SK-N-MC (cell line): ENCODE measurements around the gene CLSTN3.

Experiments used
- DNase-seq: peaks from one replicate; pipeline ENCODE4 v3.0.0-alpha.2; 2011; ENCODE audit warnings: low read depth, low spot score
- H3K27ac ChIP-seq: fragments of 200-600 bp; sonication (generic); 2 replicates; pipeline ENCODE4 v1.5.1; 2016; ENCODE audit warnings: mixed run types
- H3K36me3 ChIP-seq: fragments of 200-600 bp; sonication (generic); 2 replicates; pipeline ENCODE4 v1.6.1; 2017; ENCODE audit warnings: antibody characterized with exemption, low read length, mixed read lengths; ENCODE audit not compliant: insufficient read depth
- H3K4me3 ChIP-seq: fragments of 200-600 bp; sonication (generic); 2 replicates; pipeline ENCODE4 v1.5.1; 2016
- H3K9ac ChIP-seq: fragments of 200-600 bp; sonication (generic); 2 replicates; pipeline ENCODE4 v1.8.0; 2017; ENCODE audit warnings: mixed run types, mixed read lengths; ENCODE audit not compliant: insufficient read length
- H3K9me3 ChIP-seq: fragments of 200-600 bp; sonication (generic); 2 replicates; pipeline ENCODE4 v1.6.1; 2017; ENCODE audit warnings: low read depth, mild to moderate bottlenecking, antibody characterized with exemption, low read length, moderate library complexity, mixed read lengths
- EZH2 ChIP-seq: fragments of 200-600 bp; sonication (generic); IDR thresholded peaks from one replicate; pipeline ENCODE4 v1.6.1; 2017; ENCODE audit warnings: antibody characterized with exemption
- FOXP2 ChIP-seq: optimal IDR thresholded peaks from 2 replicates; pipeline ENCODE3; 2011; ENCODE audit warnings: mild to moderate bottlenecking, moderate library complexity; ENCODE audit not compliant: insufficient read depth; ENCODE audit errors: extremely low read length, control extremely low read depth
- POLR2AphosphoS5 ChIP-seq: IDR thresholded peaks from 2 replicates; pipeline ENCODE4 v1.6.1; 2012; ENCODE audit warnings: mild to moderate bottlenecking, low read depth, low read length, borderline replicate concordance

The CLSTN3 gene

GRCh38 chr12:7118881-7119280 lies 11.3 kb upstream of the CLSTN3 start:
- H3K9ac ChIP-seq: no peak overlapping the region
- H3K27ac ChIP-seq: no peak overlapping the region
- TF ChIP-seq EZH2 (no peak), FOXP2 (no peak), POLR2AphosphoS5 (no peak)
- no peak overlapping the region for H3K4me3 ChIP-seq
- DNase-seq: no peak
- no peaks in the 10 kb centered on the region for H3K9me3 ChIP-seq
- no peaks in the 10 kb centered on the region for H3K36me3 ChIP-seq

DNA sequence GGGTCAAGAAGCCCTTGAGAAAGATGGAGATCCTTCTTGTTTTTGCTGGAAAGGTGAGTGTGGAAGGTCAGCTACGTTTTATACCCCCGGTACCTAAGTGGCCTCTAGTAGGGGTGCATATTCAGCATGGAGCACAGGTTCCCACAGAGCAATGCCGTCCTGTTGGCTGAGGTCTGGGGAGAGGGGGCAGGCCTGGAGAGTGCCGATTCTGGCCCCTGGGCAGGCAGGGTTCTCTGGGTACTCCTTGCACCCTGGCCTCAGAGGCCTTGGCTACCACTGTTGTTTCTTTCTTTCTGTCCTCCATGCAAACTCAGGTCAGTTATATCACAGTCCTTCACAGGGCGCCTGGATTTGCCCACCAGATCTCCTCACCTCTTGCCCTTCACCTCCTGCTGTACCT lies 10.0 kb upstream of the CLSTN3 start:
- TF ChIP-seq EZH2 (no peak), FOXP2 (no peak), POLR2AphosphoS5 (no peak)

DNA sequence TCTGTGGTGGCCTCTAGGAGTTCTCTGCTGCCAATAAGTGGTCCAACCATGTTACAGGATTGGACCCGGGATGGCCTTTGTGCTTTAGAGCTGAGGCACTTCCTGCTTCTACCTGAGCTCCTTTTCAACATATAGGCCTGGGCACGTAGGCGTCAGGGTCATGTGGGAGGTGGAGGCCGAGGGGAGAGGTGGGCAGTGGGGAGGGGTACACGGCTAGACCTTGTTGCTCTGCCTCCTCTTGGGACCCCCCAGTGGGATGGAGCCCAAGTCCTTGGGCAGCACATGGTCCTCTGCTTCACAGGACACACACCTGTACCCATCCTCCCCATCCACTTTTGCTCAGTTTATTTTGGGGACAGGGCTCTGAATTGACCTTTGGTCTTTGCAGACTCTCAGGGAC lies 8.8 kb upstream of the CLSTN3 start:
- TF ChIP-seq EZH2 (no peak), FOXP2 (no peak), POLR2AphosphoS5 (no peak)
- Histone ChIP-seq H3K4me3 (no peak overlapping the region), H3K27ac (no peak overlapping the region)

More for the DNA sequence above, 10.0 kb upstream of the CLSTN3 start:
- DNase-seq: no peak
- Histone ChIP-seq H3K9me3 (no peaks in the 10 kb centered on the region), H3K4me3 (no peak overlapping the region), H3K9ac (no peak overlapping the region), H3K36me3 (no peaks in the 10 kb centered on the region), H3K27ac (no peak overlapping the region)

GRCh38 chr12:7122811-7123769 lies 7.1 kb upstream of the CLSTN3 start:
- Histone ChIP-seq H3K27ac (no peak overlapping the region), H3K4me3 (no peak overlapping the region), H3K9me3 (no peaks in the 10 kb centered on the region), H3K9ac (no peak overlapping the region), H3K36me3 (no peaks in the 10 kb centered on the region)
- TF ChIP-seq POLR2AphosphoS5 (no peak), EZH2 (no peak), FOXP2 (no peak)
- DNase-seq: no peak

More for the DNA sequence above, 8.8 kb upstream of the CLSTN3 start:
- DNase-seq: no peak
- no peaks in the 10 kb centered on the region for H3K9me3 ChIP-seq
- H3K9ac ChIP-seq: no peak overlapping the region
- H3K36me3 ChIP-seq: no peaks in the 10 kb centered on the region

DNA sequence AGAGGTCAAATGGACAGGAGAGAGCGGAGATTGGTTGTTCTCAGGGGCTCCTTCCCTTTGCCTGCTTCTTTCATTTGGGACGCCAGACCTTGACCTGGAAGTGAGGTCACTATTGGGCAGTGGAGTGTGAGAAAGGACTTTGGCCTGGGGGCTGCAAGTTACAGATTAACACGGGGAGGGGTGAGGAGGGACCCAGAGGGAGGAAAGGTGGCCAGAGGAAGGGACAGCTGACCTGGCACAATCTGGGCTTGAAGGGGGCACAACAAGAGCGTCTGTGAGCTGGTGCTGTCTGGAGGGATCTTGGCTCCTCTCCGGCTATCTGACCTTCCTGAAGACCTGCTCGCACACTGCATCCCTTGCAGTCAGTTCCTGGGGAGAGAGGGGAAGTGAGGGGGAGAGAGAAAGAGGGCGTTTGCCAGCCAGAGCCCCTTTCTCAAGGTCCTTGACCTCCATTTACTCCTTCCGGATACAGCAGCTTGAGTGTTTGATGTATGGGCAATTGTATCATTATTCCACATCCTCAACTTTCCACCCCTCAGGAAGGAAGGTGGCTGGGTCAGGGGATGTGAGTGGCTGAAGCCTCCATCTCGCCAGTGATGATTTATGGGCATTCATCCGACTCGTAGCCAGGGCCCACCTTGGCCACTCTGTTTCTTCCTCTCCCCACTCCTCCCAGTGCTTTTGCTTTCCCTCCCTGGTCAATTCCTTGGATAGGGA lies 6.2 kb upstream of the CLSTN3 start:
- H3K9me3 ChIP-seq: no peaks in the 10 kb centered on the region
- no peak overlapping the region for H3K27ac ChIP-seq
- no peak for TF ChIP-seq POLR2AphosphoS5
- H3K9ac ChIP-seq: no peak overlapping the region
- no peaks in the 10 kb centered on the region for H3K36me3 ChIP-seq
- DNase-seq: no peak
- no peak overlapping the region for H3K4me3 ChIP-seq

DNA sequence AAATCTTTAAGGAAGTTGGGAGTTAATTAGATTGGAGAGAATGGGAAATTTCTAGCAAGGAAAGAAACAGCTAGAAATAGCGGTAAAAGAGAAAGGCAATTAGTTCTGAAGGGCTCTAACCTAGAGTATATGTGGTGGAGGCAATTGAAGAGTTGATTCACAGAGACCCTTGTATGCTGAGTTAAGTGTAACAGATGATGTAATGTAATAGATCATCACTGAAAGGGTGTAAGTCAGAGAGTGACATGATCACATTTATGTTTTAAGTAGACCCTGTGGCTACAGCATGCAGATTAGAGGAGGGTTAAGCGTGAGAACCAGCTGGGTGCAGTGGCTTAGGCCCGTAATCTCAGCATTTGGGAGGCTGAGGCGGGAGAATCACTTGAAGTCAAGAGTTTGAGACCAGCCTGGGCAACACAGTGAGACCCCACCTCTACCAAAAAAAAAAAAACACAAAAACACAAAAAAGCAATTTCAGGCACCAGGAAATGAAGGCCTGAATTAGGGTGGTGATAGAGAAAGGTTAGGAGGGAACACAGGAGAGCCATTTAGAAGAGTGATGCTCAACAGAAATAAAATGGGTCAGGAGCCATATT lies 4.4 kb upstream of the CLSTN3 start:
- no peak for DNase-seq
- no peak overlapping the region for H3K27ac ChIP-seq
- no peaks in the 10 kb centered on the region for H3K36me3 ChIP-seq
- no peak overlapping the region for H3K4me3 ChIP-seq
- H3K9me3 ChIP-seq: no peaks in the 10 kb centered on the region
- H3K9ac ChIP-seq: no peak overlapping the region
- TF ChIP-seq EZH2: no peak

GRCh38 chr12:7127916-7128626 lies 2.1 kb upstream of the CLSTN3 start:
- Histone ChIP-seq H3K9me3 (no peaks in the 10 kb centered on the region), H3K36me3 (no peaks in the 10 kb centered on the region), H3K27ac (no peak overlapping the region), H3K4me3 (no peak overlapping the region), H3K9ac (no peak overlapping the region)
- TF ChIP-seq POLR2AphosphoS5 (no peak), EZH2 (no peak), FOXP2 (no peak)
- no peak for DNase-seq

- no peak within 1 kb of the TSS for H3K27ac ChIP-seq
Observed at GRCh38 chr12:7128681-7129286, 1.4 kb upstream of the CLSTN3 start, which contains the start of gene RBP5. Gene RBP5, minus strand, starts transcription at chr12:7128889. Its CDS starts 114 bp downstream, at chr12:7128775.

More at GRCh38 chr12:7128681-7129286, 1.4 kb upstream of the CLSTN3 start, which contains the start of gene RBP5:
- Histone ChIP-seq H3K9ac (peak within 1 kb of the TSS; percentile 24), H3K9me3 (no peaks in the 10 kb centered on the region), H3K4me3 (peak within 1 kb of the TSS; percentile 81), H3K36me3 (no peaks in the 10 kb centered on the region)
- no peak for DNase-seq
- TF ChIP-seq FOXP2: no peak
- TF ChIP-seq EZH2: no peak
- TF ChIP-seq POLR2AphosphoS5: no peak
